Mesenteric fat pad (tissue), 1 donor: ENCODE measurements around the gene LTBR. TPM values are rescaled to one million over a fixed set of nuclear protein-coding genes. Genes with fewer than 3 reads are reported as not detected.

Experiments used
- DNase-seq: peaks from one replicate; pipeline ENCODE4 v3.0.0-alpha.2; 2020; ENCODE audit warnings: low spot score
- total RNA-seq: library from RNA; stranded (reverse); fragmentation: NEBNext Ultra II Directional; extraction: Animal tissue kit (Norgen Biotek cat#: 25700); gene quantifications from one replicate; pipeline ENCODE4 v1.2.1, GENCODE V29; 2021
- donor health status: DM: yes; HTN: yes; CAD: no.

Gene LTBR
- total RNA-seq, 1 donor from 2014 or later: 161 TPM

- no peak for DNase-seq
Measured at GRCh38 chr12:6367969-6368892, 15.7 kb upstream of the LTBR start.

GRCh38 chr12:6368906-6369525, 14.9 kb upstream of the LTBR start:
- no peak for DNase-seq

GRCh38 chr12:6369916-6370575, 13.9 kb upstream of the LTBR start:
- no peak for DNase-seq

GRCh38 chr12:6370576-6370935, 13.4 kb upstream of the LTBR start:
- no peak for DNase-seq

- DNase-seq: no peak
Measured at GRCh38 chr12:6370994-6371754, 12.8 kb upstream of the LTBR start.

GRCh38 chr12:6372403-6373003, 11.5 kb upstream of the LTBR start:
- no peak for DNase-seq

- DNase-seq: no peak
Measured at GRCh38 chr12:6373022-6373787, 10.8 kb upstream of the LTBR start.

GRCh38 chr12:6374028-6374785, 9.8 kb upstream of the LTBR start:
- DNase-seq: no peak

GRCh38 chr12:6374786-6375160, 9.2 kb upstream of the LTBR start:
- DNase-seq: peak; percentile 75

- DNase-seq: no peak
Measured at GRCh38 chr12:6375269-6376078, 8.5 kb upstream of the LTBR start, which contains the start of gene SCNN1A. TSS of gene SCNN1A (minus strand) at chr12:6375563. CDS start at chr12:6374783, 780 bp downstream.

GRCh38 chr12:6376079-6376869, 7.7 kb upstream of the LTBR start:
- DNase-seq: no peak

- no peak for DNase-seq
Measured at GRCh38 chr12:6376870-6377666, 6.9 kb upstream of the LTBR start.

GRCh38 chr12:6377667-6377994, 6.3 kb upstream of the LTBR start:
- no peak for DNase-seq

- no peak for DNase-seq
Measured at GRCh38 chr12:6378709-6379472, 5.1 kb upstream of the LTBR start.

- no peak for DNase-seq
Measured at GRCh38 chr12:6380141-6381121, 3.5 kb upstream of the LTBR start.
